ENCODE results near the gene COL20A1. TPM values are rescaled to one million over a fixed set of nuclear protein-coding genes. Genes with fewer than 3 reads are reported as not detected.

The COL20A1 gene
- total RNA-seq, 3 donors from 2014 or later = not detected

DNA sequence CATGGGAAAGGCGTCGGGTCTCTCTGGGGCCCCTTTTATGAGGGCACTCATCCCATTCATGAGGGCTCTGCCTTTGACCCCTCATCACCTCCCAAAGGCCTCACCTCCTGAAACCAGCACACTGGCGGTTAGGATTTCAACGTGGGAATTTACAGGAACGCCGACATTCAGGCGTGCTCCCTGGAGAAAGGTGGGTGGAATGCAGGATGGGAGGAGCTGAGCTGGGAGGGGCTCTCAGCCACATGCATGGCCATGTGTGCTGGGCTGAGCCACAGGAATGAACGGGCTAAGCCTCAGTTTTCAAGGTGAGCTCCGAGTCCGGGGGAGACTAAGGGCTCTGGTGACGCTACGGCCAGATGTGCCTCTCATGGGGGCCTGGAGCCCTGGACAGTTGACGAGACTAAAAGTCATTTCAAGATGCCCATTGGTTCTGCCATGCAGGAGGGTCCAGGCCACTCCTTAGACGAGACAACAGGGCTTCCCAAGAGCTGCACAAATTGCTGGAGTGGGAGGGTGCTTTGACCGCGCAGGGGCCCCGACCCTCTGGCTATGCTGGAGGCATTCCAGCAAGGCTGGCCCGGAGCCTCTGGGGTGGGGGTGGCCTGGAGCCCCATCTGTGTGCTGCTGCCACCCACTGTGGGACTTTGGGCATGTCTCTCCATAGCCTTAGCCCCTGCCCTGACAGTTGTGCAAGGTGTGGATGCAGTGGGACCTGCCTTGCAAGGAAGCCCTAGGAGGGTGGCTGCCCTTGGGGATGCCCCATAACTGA, 24.1 kb upstream of the COL20A1 start:
- H3K9me3 ChIP-seq = no peaks in the 10 kb centered on the region
- TF ChIP-seq, protein P1, sequence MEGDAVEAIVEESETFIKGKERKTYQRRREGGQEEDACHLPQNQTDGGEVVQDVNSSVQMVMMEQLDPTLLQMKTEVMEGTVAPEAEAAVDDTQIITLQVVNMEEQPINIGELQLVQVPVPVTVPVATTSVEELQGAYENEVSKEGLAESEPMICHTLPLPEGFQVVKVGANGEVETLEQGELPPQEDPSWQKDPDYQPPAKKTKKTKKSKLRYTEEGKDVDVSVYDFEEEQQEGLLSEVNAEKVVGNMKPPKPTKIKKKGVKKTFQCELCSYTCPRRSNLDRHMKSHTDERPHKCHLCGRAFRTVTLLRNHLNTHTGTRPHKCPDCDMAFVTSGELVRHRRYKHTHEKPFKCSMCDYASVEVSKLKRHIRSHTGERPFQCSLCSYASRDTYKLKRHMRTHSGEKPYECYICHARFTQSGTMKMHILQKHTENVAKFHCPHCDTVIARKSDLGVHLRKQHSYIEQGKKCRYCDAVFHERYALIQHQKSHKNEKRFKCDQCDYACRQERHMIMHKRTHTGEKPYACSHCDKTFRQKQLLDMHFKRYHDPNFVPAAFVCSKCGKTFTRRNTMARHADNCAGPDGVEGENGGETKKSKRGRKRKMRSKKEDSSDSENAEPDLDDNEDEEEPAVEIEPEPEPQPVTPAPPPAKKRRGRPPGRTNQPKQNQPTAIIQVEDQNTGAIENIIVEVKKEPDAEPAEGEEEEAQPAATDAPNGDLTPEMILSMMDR (IDR thresholded peaks at IDR 0.05) = no peak
- intact Hi-C loops (cut with DNase I, micrococcal nuclease) = no loop called here
- H3K4me3 ChIP-seq = no peak overlapping the region
- no peaks in the 10 kb centered on the region for H3K36me3 ChIP-seq (ENCODE audit: low read depth)
- DNase-seq = no peak
- no peak for ATAC-seq
- peaks cover 7% of the 10 kb centered on the region for H3K4me1 ChIP-seq (ENCODE audit: low read depth)

- no peak overlapping the region for H3K4me3 ChIP-seq
- intact Hi-C loops (cut with DNase I, micrococcal nuclease) = no loop called here
- DNase-seq (no peak), ATAC-seq (no peak)
- TF ChIP-seq, protein P1 (IDR thresholded peaks at IDR 0.05) = no peak
- peaks cover 14% of the 10 kb centered on the region for H3K4me1 ChIP-seq (ENCODE audit: low read depth)
- no peaks in the 10 kb centered on the region for H3K9me3 ChIP-seq
- no peaks in the 10 kb centered on the region for H3K36me3 ChIP-seq (ENCODE audit: low read depth)
Measured at GRCh38 chr20:63269724-63270123, 23.3 kb upstream of the COL20A1 start.

GRCh38 chr20:63270606-63271325, 22.2 kb upstream of the COL20A1 start:
- no peaks in the 10 kb centered on the region for H3K9me3 ChIP-seq
- ATAC-seq (no peak), DNase-seq (no peak)
- TF ChIP-seq, protein P1 (IDR thresholded peaks at IDR 0.05) = no peak
- intact Hi-C loops (cut with DNase I, micrococcal nuclease) = no loop called here
- H3K4me3 ChIP-seq = no peak overlapping the region
- H3K4me1 ChIP-seq (ENCODE audit: low read depth) = peaks cover 16% of the 10 kb centered on the region
- H3K36me3 ChIP-seq (ENCODE audit: low read depth) = no peaks in the 10 kb centered on the region

GRCh38 chr20:63272105-63273058, 20.6 kb upstream of the COL20A1 start, which contains the start of gene ARFGAP1:
ARFGAP1 (plus strand) TSS chr20:63272813; CDS start chr20:63275581, 2,768 bp downstream.
- TF ChIP-seq, protein P1 (IDR thresholded peaks at IDR 0.05) = no peak
- intact Hi-C loops (cut with DNase I, micrococcal nuclease) = no loop called here
- DNase-seq = peak; percentile 92 to 95 (median 94)
- Histone ChIP-seq H3K9me3 (no peaks in the 10 kb centered on the region), H3K4me1 (ENCODE audit: low read depth) (peaks cover 16% of the 10 kb centered on the region), H3K4me3 (peak within 1 kb of the TSS; percentile 90), H3K36me3 (ENCODE audit: low read depth) (no peaks in the 10 kb centered on the region)
- ATAC-seq = peak; percentile 98

- H3K36me3 ChIP-seq (ENCODE audit: low read depth) = no peaks in the 10 kb centered on the region
- ATAC-seq = no peak
- H3K4me1 ChIP-seq (ENCODE audit: low read depth) = peaks cover 16% of the 10 kb centered on the region
- H3K9me3 ChIP-seq = no peaks in the 10 kb centered on the region
- intact Hi-C loops (cut with DNase I, micrococcal nuclease) = no loop called here
- DNase-seq = no peak
- TF ChIP-seq, protein P1 (IDR thresholded peaks at IDR 0.05) = no peak
- peak overlapping the region; percentile 90 for H3K4me3 ChIP-seq
Measured at GRCh38 chr20:63273059-63273579, 19.9 kb upstream of the COL20A1 start.
